NCI-H524 (cell line): ENCODE data around the gene WDHD1.
"Not testable (repeated sequence)": the region's sequence is repeated elsewhere in the genome, so short reads cannot be mapped to it uniquely, and the experiment has no call there.

ENCODE experiments used
- DNase-seq, 2 experiments: peaks; one replicate each; lab custom pipeline; 2025; lab: John Stamatoyannopoulos, UW

The WDHD1 gene

GRCh38 chr14:54908190-54908589 is 118.7 kb downstream of the WDHD1 start:
- no peak for DNase-seq

- no peak for DNase-seq
These were observed 120.8 kb downstream of the WDHD1 start for GRCh38 chr14:54906075-54906474.

DNA sequence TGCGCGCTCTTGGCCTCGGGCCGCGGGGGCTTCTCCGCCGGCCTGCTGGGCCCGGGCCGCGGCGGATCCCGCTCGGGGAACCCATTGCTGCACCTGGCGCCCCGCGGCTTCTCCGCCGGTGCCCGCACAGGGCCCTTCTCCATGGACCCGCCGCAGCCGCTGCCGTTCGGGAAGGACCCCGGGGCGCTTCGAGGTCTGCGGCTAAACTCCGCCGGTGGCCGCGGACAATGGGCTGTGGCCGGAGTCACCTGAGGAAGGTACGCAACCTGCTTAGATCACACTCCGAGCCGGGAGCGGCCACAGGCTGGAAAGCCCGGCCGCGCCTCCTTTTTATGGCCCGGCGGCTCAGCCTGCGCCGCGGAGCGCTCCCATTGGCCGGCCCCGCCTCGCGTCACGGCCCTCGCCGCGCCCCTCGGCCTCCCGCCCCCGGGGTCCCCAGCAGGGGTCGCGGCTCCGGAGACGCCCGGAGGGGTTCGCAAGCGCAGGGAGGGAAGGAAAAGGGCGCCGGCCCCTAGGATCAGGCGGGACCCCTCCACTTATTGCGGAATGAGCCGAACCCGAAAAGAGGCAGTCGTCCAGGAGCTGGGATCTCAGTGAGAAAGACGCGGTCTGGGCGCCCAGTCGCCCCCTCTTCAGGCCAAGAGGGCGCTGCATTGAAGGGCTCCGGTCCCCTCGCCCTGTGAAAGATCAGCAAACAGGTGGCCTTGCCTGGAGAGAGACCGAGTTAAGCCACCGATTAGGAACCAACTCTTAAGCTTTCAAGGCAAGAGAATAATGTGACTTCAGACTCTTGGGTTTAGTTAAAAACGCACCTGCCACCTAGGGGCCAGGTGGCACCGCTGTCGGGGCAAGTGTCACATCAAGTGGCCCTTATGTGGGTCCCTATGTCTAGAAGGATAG is 124.1 kb downstream of the WDHD1 start, which contains the start of gene GCH1:
TSS of gene GCH1 (minus strand) at position 306 of the 900 bp plus-strand sequence. CDS start at position 143, 163 bp downstream.
- peak; percentile 84 to 94 for DNase-seq

- peak; percentile 20 to 72 for DNase-seq
These were observed 124.8 kb downstream of the WDHD1 start for GRCh38 chr14:54902143-54902520.

DNA sequence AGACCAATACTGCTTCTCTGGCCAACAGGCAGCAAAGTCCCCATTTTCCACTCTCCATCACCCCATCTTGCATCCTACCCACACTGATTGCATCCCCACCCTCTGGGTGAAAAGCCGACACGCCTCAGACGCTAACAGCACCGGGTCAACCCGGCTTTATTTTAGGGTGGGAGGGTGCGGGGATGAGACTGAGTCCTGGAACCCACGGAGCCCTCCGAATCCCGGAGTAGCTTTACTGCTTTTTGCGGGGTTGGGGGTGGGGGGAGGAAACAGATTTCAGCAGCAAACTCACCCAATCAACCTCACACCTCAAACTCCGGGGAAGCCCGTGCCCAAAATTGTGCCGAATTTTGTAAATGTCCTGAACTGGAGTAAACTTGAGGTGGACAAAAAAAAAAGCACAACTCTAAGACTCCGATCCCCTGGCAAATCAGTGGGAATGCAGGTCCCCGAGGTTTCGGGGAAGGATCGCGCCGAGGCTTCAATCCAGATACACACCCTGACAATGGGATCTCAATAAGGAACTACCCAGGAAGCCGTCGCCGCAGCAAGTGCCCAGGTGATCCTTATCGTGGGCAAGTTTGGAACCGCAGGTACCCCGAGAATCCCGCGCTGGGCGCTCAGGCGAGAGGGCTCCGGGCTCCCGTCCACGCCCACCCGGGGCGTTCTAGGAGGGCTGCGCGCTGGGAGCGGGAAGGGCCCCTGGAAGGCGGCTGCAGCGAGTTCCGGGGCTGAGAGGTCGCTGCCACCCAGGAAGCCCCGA is 125.3 kb downstream of the WDHD1 start:
- peak; percentile 11 to 46 for DNase-seq

- DNase-seq: no peak
These were observed 127.3 kb downstream of the WDHD1 start for GRCh38 chr14:54899573-54899972.

DNA sequence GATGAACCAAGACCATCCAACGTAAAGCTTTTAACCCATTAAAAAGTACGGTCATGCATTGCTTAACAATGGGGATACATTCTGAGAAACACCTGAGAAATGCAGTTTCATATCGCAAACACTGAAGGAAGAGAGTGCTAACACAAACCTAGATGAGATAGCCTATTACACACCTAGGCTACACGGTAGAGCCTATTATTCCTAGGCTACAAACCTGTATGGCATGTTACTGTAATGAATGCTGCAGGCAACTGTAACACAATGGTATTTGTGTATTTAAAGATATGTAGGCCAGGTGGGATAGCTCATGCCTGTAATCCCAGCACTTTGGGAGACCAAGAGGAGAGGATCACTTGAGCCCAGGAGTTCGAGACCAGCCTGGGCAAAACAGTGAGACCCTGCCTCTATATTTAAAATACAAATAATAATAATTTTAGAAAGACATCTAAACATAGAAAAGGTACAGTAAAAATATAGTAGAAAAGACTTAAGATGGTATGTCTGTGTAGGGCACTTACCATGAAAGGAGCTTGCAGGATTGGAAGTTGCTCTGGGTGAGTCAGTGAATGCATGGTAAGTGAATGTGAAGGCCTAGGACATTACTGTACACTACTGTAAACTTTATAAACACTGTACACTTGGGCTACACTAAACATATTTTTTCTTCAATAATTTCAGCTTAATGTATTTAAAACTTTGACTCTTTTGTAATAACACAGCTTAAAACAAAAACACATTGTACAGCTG is 128.9 kb downstream of the WDHD1 start:
- not testable (repeated sequence) for DNase-seq

DNA sequence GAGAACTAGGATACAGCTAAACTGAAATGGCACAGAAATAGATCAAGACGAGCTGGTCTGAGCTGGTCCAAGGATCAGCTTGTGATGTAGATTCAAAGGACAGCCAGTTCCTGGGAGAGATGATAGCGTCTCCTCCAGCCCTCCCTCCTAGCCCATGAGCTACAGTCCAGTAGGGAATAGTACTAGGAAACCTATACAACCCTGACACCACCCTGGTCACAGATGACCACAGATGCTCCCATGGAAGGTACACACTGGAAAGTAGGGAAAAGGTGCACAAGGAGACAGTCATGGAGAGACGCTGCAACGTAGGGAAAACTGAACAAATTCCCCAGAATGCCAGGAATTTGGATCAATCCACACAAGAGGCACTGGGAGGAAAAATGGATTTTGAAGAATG is 131.2 kb downstream of the WDHD1 start:
- no peak for DNase-seq

- DNase-seq: no peak
These were observed 131.9 kb downstream of the WDHD1 start for GRCh38 chr14:54894995-54895394.

- DNase-seq: peak; percentile 56 to 79
These were observed 133.6 kb downstream of the WDHD1 start for GRCh38 chr14:54893151-54893760.

- no peak for DNase-seq
These were observed 135.2 kb downstream of the WDHD1 start for GRCh38 chr14:54891471-54892245.

- DNase-seq: no peak
These were observed 136.1 kb downstream of the WDHD1 start for GRCh38 chr14:54890788-54891187.

- no peak for DNase-seq
These were observed 137.0 kb downstream of the WDHD1 start for GRCh38 chr14:54889919-54890318.
